PC-9 (cell line): ENCODE measurements around the gene OR11L1. TPM values are rescaled to one million over a fixed set of nuclear protein-coding genes. Genes with fewer than 3 reads are reported as not detected.

Experiments
- BruUV-seq: library from RNA; stranded (reverse); fragments of 400-500 nt; replicated peaks from 2 replicates; lab custom pipeline; 2021; lab: Mats Ljungman, UMichigan
- CTCF ChIA-PET: fragments of 300-600 bp; sonication (Branson Sonifier 250); formaldehyde crosslinking; loops from one replicate; lab custom pipeline; 2022; ENCODE audit warnings: antibody characterized with exemption; lab: Charles Lee
- POLR2A ChIA-PET: fragments of 300-600 bp; sonication (Branson Sonifier 250); formaldehyde crosslinking; loops from one replicate; lab custom pipeline; 2022; ENCODE audit warnings: antibody characterized with exemption; ENCODE audit not compliant: unreplicated experiment; lab: Charles Lee
- DNase-seq, 2 experiments: peaks; one replicate each; pipeline versions ENCODE4 v3.0.0 to v3.0.0-alpha.2; 2015 to 2022; ENCODE audit warnings: mixed read lengths in 1 of 2
- H2AFZ ChIP-seq: fragments of 200-600 bp; sonication (generic); 2 replicates; pipeline ENCODE4 v1.8.1; 2017; ENCODE audit warnings: antibody characterized with exemption
- H3F3A ChIP-seq: fragments of 200-600 bp; sonication (generic); 2 replicates; pipeline ENCODE4 v1.8.1; 2017; ENCODE audit warnings: antibody characterized with exemption, mild to moderate bottlenecking, low read depth; ENCODE audit not compliant: insufficient read depth
- H3K27ac ChIP-seq: fragments of 200-600 bp; sonication (generic); 2 replicates; pipeline ENCODE4 v1.6.1; 2016; ENCODE audit warnings: mixed run types
- H3K27me3 ChIP-seq: fragments of 200-600 bp; sonication (generic); 2 replicates; pipeline ENCODE4 v1.6.1; 2016; ENCODE audit warnings: low read depth, mixed run types; ENCODE audit not compliant: insufficient read depth
- H3K36me3 ChIP-seq: fragments of 200-600 bp; sonication (generic); 2 replicates; pipeline ENCODE4 v1.6.1; 2016; ENCODE audit warnings: low read depth, mixed run types
- H3K4me1 ChIP-seq: fragments of 200-600 bp; sonication (generic); replicated peaks from 2 replicates; pipeline ENCODE4 v1.6.1; 2016; ENCODE audit warnings: mixed run types; ENCODE audit not compliant: insufficient read depth
- H3K4me2 ChIP-seq: fragments of 200-600 bp; sonication (generic); 2 replicates; pipeline ENCODE4 v1.6.1; 2017; ENCODE audit warnings: mixed run types
- H3K4me3 ChIP-seq: fragments of 200-600 bp; sonication (generic); 2 replicates; pipeline ENCODE4 v1.6.1; 2016; ENCODE audit warnings: mixed run types
- H3K79me2 ChIP-seq: fragments of 200-600 bp; sonication (generic); 2 replicates; pipeline ENCODE4 v1.6.1; 2017; ENCODE audit warnings: low read depth, mixed run types
- H3K9me2 ChIP-seq: fragments of 200-600 bp; sonication (generic); 2 replicates; pipeline ENCODE4 v1.8.1; 2017; ENCODE audit warnings: mild to moderate bottlenecking; ENCODE audit not compliant: insufficient read depth
- H3K9me3 ChIP-seq: fragments of 200-600 bp; sonication (generic); 2 replicates; pipeline ENCODE4 v1.8.1; 2016; ENCODE audit warnings: low read depth; ENCODE audit not compliant: insufficient read depth
- H4K20me1 ChIP-seq: fragments of 200-600 bp; sonication (generic); 2 replicates; pipeline ENCODE4 v1.8.1; 2017; ENCODE audit not compliant: insufficient read depth
- EZH2 ChIP-seq: fragments of 200-600 bp; sonication (generic); IDR thresholded peaks from 2 replicates; pipeline ENCODE4 v1.8.0; 2017; ENCODE audit warnings: antibody characterized with exemption, low read depth
- intact Hi-C: fragments of 100-400 bp; cut with micrococcal nuclease; formaldehyde crosslinking; loops from one replicate; pipeline ENCODE4 v1.10.0; 2022; ENCODE audit not compliant: unreplicated experiment
- total RNA-seq: library from RNA; stranded (reverse); gene quantifications from 2 replicates; pipeline ENCODE4 v1.2.3, GENCODE V29; 2021
- TF ChIP-seq, protein P1 (sequence below): fragments of 200-600 bp; sonication (generic); conservative IDR thresholded peaks from 2 replicates; pipeline ENCODE4 v1.6.1; 2017; ENCODE audit warnings: mixed run types, antibody characterized with exemption, mild to moderate bottlenecking, moderate library complexity

OR11L1 gene
- total RNA-seq, 1 experiment from 2014 or later: not detected

DNA sequence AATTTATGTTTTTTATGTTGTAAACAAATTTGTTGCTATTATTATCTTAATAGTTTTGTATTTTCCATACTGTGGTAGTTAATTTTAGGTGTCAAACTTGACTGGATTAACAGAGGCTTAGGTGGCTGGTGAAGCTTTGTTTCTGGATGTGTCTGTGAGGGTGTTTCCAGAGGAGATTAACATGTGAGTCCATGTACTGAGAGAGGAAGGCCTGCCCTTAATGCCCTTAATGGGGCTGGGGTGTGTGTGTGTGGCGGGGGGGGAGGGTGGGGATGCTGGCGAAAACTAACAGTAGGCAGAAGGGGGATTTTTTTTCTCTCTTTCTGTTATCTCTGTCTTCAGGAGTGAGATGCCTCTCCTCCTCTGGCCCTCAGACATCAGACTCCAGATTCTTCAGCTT is 19.6 kb downstream of the OR11L1 start:
- no peaks in the 10 kb centered on the region for H3K36me3 ChIP-seq
- H3K4me2 ChIP-seq: no peak overlapping the region
- no peak for DNase-seq
- H3K4me3 ChIP-seq: no peak overlapping the region
- H3K27me3 ChIP-seq: no peaks in the 10 kb centered on the region
- no peaks in the 10 kb centered on the region for H3K4me1 ChIP-seq
- CTCF ChIA-PET: no interaction called here
- H3K79me2 ChIP-seq: no peaks in the 10 kb centered on the region
- no peak overlapping the region for H2AFZ ChIP-seq
- intact Hi-C loops: no loop called here
- no peak overlapping the region for H3K27ac ChIP-seq
- H4K20me1 ChIP-seq: no peaks in the 10 kb centered on the region
- POLR2A ChIA-PET: no interaction called here
- no peaks in the 10 kb centered on the region for H3K9me2 ChIP-seq
- no peak for TF ChIP-seq EZH2
- TF ChIP-seq, protein P1, sequence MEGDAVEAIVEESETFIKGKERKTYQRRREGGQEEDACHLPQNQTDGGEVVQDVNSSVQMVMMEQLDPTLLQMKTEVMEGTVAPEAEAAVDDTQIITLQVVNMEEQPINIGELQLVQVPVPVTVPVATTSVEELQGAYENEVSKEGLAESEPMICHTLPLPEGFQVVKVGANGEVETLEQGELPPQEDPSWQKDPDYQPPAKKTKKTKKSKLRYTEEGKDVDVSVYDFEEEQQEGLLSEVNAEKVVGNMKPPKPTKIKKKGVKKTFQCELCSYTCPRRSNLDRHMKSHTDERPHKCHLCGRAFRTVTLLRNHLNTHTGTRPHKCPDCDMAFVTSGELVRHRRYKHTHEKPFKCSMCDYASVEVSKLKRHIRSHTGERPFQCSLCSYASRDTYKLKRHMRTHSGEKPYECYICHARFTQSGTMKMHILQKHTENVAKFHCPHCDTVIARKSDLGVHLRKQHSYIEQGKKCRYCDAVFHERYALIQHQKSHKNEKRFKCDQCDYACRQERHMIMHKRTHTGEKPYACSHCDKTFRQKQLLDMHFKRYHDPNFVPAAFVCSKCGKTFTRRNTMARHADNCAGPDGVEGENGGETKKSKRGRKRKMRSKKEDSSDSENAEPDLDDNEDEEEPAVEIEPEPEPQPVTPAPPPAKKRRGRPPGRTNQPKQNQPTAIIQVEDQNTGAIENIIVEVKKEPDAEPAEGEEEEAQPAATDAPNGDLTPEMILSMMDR: no peak
- H3F3A ChIP-seq: no peaks in the 10 kb centered on the region
- no TSS peak for BruUV-seq
- H3K9me3 ChIP-seq: no peaks in the 10 kb centered on the region

DNA sequence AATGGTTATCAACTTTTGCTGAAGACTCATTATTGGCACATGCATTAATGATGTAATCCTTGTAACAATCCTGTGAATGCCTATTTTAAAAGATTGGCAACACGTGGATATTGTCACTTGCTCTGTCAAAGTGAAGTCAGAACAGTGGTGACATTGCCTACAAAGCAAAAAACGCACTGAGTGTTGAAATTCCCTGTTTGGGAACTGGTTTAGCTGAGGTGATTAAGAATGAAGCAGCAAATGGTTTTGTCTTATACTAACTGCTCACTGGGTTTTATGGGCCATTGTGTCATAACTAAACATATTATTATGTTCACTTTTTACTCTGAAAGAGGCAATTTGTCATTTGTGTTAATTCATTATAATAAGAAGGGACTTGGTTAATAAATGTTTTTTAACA is 29.1 kb downstream of the OR11L1 start:
- H3K9me2 ChIP-seq: no peaks in the 10 kb centered on the region
- DNase-seq: no peak
- CTCF ChIA-PET: no interaction called here
- H3K79me2 ChIP-seq: no peaks in the 10 kb centered on the region
- H3K4me1 ChIP-seq: no peaks in the 10 kb centered on the region
- no peaks in the 10 kb centered on the region for H3F3A ChIP-seq
- no peaks in the 10 kb centered on the region for H4K20me1 ChIP-seq
- H3K4me3 ChIP-seq: no peak overlapping the region
- H2AFZ ChIP-seq: no peak overlapping the region
- TF ChIP-seq EZH2: no peak
- TF ChIP-seq, protein P1: no peak
- no peak overlapping the region for H3K4me2 ChIP-seq
- no peaks in the 10 kb centered on the region for H3K36me3 ChIP-seq
- intact Hi-C loops: no loop called here
- POLR2A ChIA-PET: no interaction called here
- H3K27ac ChIP-seq: no peak overlapping the region
- no peaks in the 10 kb centered on the region for H3K9me3 ChIP-seq
- no TSS peak for BruUV-seq
- no peaks in the 10 kb centered on the region for H3K27me3 ChIP-seq

DNA sequence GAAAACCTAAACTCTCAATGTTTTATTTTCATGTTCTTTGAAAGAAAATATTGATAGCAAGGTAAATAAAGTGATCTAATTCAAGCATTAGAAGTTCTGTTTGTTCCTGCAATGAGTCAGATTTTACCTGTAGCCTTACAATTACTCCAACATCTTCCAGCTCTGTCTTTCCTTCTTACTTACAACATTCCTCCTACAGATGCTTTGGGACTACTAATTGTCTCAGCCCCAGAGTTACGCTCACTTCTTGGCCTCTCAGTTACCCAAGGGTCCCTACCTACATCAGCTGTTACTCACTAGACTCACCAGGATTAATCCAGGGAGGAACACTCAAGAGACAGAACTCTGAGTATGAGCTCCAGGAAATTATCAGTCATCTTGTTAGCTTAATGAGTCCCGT is 44.2 kb downstream of the OR11L1 start:
- Histone ChIP-seq H3K9me3 (no peaks in the 10 kb centered on the region), H3K36me3 (no peaks in the 10 kb centered on the region), H3K27ac (no peak overlapping the region), H3F3A (no peaks in the 10 kb centered on the region), H4K20me1 (no peaks in the 10 kb centered on the region), H2AFZ (no peak overlapping the region), H3K4me1 (no peaks in the 10 kb centered on the region), H3K4me2 (no peak overlapping the region), H3K9me2 (no peaks in the 10 kb centered on the region), H3K79me2 (no peaks in the 10 kb centered on the region), H3K27me3 (no peaks in the 10 kb centered on the region), H3K4me3 (no peak overlapping the region)
- ChIA-PET CTCF (no interaction called here), POLR2A (no interaction called here)
- intact Hi-C loops: no loop called here
- no peak for TF ChIP-seq EZH2
- TF ChIP-seq, protein P1: no peak
- DNase-seq: no peak
- BruUV-seq: no TSS peak

Other genes starting within 250 kb of the OR11L1 start
- gene OR2G3, start 236.3 kb downstream of the OR11L1 start, total RNA-seq: not detected in 2 replicates
- gene OR13G1, start 162.2 kb downstream of the OR11L1 start, total RNA-seq: not detected in 2 replicates
- gene OR6F1, start 125.2 kb downstream of the OR11L1 start, total RNA-seq: not detected in 2 replicates
- gene OR14K1, start 103.3 kb downstream of the OR11L1 start, total RNA-seq: not detected in 2 replicates
- not detected in 2 replicates for gene OR14A2, start 93.8 kb downstream of the OR11L1 start, total RNA-seq
- not detected in 2 replicates for gene OR1C1, start 81.3 kb downstream of the OR11L1 start, total RNA-seq
- gene OR14A16, start 17.8 kb downstream of the OR11L1 start, total RNA-seq: not detected in 2 replicates
- not detected in 2 replicates for gene TRIM58, start 15.3 kb upstream of the OR11L1 start, total RNA-seq
- not detected in 2 replicates for gene OR2W3, start 53.7 kb upstream of the OR11L1 start, total RNA-seq
- gene OR2T8, start 78.4 kb upstream of the OR11L1 start, total RNA-seq: not detected in 2 replicates
- not detected in 2 replicates for gene OR2AJ1, start 83.0 kb upstream of the OR11L1 start, total RNA-seq
- not detected in 2 replicates for gene OR2L8, start 107.0 kb upstream of the OR11L1 start, total RNA-seq
- gene OR2AK2, start 123.3 kb upstream of the OR11L1 start, total RNA-seq: not detected in 2 replicates
- gene OR2L5, start 171.8 kb upstream of the OR11L1 start, total RNA-seq: not detected in 2 replicates
- 0.10 and 0.13 TPM in 2 replicates for gene OR2L2, start 188.2 kb upstream of the OR11L1 start, total RNA-seq
- gene OR2L3, start 204.9 kb upstream of the OR11L1 start, total RNA-seq: not detected in 2 replicates